Astrocyte of the hippocampus (primary cell): ENCODE measurements around the gene HS3ST2.

ENCODE experiments used
- DNase-seq: peaks from one replicate; pipeline ENCODE4 v3.0.0; 2011; ENCODE audit warnings: low read depth, low spot score

The HS3ST2 gene

GRCh38 chr16:22813948-22814710 is at the start of gene HS3ST2:
TSS of gene HS3ST2 (plus strand) at chr16:22814162. CDS start at chr16:22814611, 449 bp downstream.
- peak; percentile 29 for DNase-seq

GRCh38 chr16:22764662-22765327 is 49.2 kb upstream of the HS3ST2 start:
- no peak for DNase-seq

DNA sequence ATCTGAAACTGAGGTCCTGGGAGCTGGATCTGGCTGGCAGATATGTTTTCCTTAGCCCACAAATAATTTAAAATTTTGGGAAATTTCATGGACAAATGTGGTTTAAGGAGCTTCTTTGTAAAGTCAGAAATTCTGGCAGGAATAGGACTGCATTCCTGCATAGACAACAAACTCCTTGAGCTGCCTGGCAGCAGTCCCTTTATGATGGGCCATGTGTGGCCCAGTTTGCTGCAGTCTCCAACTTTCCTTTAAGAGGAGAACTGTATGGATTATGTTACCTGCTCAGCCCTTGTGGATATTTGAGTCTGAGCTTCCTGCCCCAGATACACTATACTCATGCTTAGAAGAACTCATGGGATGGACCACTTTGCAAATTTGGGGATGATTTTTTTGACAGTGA is 48.5 kb upstream of the HS3ST2 start:
- DNase-seq: peak; percentile 6

DNA sequence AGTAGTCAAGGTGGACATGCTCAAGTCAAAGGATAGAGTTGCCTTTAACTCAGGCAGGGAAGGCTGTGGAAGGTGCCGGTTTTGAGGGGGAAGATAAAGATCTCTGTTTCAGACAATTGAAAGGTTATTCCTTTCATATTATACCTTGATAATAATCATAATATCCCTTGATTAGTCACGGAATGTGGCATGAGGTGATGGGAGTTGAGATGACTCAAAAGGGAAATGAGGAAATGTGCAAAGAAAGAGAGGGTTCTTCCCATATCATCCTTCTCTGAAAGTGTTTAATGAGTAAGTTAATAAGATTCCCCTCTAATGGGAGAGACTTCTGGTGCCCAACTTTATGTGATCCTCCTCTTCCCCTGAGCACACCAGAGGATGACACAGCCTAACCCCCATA is 43.1 kb upstream of the HS3ST2 start:
- DNase-seq: no peak

DNA sequence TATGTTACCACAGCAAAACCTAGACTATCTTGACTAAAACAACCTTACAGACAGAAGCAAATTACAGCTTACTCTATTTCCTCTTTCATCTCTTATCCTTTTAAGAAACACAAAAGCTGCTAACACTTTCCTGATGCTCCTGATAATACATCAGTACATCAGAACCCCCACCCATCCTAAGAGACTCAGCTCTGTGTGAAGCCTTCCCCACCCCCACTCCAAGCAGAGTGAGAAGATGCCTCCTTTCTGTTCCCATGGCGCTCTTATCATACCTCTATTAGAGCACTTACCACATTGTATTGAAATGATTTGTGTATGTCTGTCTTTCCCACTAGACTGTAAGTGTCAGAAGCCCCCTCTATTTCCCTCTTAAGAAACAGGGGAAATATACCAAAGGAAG is 42.4 kb upstream of the HS3ST2 start:
- DNase-seq: no peak

- no peak for DNase-seq
Observed at GRCh38 chr16:22775220-22775922, 38.6 kb upstream of the HS3ST2 start.

GRCh38 chr16:22781480-22781879 is 32.5 kb upstream of the HS3ST2 start:
- DNase-seq: no peak

DNA sequence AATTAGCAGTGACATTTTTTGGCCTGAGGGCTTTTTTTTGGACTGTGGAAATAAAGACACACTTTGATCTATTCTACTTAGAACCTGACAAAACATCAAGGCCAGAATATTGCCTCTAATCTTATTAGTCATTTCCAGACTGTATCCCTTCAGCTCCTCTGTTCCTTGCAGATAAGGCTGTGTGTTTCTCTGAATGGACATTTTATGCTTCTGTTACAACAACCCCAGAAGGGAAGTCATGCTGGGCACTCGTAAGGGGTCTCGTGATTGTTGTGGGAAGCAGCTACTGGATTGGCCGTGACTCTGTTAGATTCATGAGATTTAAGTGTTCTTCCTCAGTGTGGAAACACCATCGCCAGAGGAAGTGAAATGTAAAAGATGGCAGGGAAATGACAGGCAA is 31.6 kb upstream of the HS3ST2 start:
- no peak for DNase-seq

GRCh38 chr16:22784690-22785214 is 29.2 kb upstream of the HS3ST2 start:
- DNase-seq: no peak

GRCh38 chr16:22785552-22785951 is 28.4 kb upstream of the HS3ST2 start:
- no peak for DNase-seq

DNA sequence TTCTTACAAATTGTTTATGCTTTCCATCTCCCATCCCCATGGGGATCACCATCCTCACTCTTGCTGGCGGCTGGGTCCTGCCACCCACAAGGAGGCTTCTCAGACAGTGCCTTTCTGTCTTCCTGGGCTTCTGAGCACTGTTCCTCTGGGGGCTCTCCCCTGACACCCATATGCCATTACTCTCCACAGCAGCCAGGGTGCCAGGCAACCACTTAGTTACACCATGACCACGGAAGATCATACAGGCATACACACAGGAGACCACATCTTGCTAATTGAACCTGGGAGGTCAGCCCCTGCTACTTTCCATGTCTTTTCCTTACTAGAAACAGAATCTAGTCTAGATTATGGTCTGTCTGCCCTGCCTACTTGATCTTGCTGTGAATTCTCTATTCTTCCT is 27.7 kb upstream of the HS3ST2 start:
- no peak for DNase-seq

- DNase-seq: no peak
Observed at GRCh38 chr16:22786691-22787090, 27.3 kb upstream of the HS3ST2 start.

GRCh38 chr16:22787466-22788192 is 26.3 kb upstream of the HS3ST2 start:
- DNase-seq: peak; percentile 26

DNA sequence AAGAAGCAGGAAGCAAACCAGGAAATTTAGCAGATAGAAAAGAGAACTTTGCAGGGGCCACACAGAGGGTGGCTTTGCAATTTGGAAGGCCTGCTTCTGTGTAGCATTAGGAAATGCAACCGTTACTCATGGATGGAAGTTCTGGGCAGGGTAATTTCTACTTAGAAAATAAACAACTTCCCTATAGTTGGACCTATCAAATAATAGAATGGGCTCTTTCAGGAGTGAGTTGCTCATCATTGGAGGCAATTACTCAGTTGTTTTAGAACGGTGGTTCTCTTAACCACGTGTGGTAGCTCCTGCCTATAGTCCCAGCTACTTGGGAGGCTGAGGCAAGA is 25.8 kb upstream of the HS3ST2 start:
- DNase-seq: no peak

DNA sequence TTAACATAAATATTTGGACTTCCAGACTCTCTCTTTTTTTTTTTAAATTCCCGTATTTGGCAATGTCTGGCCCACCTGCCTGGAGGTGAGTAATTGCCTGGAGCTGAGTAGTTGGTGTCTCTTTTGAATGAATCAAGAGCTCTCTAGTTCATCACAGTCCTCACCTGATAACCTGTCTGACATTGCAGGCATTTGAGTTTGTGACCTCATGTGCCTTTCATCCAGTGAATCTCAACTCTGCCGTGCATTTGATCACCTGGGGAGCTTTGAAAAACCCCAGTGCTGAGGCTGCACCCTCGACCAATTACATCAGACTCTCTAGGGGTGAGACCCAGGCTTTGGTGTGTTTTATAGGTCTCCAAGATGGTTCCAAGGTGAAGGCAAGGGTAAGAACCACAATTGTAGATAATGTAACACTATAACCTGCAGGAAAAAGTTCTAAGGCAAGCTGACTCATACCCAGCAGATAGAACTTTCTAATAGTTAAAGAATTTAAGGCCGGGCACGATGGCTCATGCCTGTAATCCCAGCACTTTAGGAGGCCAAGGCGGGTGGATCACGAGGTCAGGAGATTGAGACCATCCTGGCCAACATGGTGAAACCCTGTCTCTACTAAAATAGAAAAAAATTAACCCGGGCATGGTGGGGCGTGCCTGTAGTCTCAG is 24.5 kb upstream of the HS3ST2 start:
- no peak for DNase-seq

DNA sequence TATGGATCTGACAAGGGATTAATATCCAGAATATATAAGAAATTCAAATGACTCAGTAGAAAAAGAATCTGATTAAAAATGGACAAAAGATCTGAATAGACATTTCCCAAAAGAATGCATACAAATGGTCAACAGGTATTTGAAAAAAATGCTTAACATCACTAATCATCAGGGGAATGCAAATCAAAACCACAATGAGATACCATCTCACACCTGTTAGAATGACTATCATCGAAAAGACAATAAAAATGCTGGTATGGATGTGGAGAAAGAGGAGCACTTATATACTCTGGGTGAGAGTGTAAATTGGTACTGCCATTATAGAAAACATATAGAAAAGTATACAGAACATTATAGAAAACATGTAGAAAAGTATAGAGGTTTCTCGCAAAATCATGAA is 16.4 kb upstream of the HS3ST2 start:
- no peak for DNase-seq

GRCh38 chr16:22799113-22799512 is 14.8 kb upstream of the HS3ST2 start:
- DNase-seq: no peak

- DNase-seq: no peak
Observed at GRCh38 chr16:22804893-22805292, 9.1 kb upstream of the HS3ST2 start.

DNA sequence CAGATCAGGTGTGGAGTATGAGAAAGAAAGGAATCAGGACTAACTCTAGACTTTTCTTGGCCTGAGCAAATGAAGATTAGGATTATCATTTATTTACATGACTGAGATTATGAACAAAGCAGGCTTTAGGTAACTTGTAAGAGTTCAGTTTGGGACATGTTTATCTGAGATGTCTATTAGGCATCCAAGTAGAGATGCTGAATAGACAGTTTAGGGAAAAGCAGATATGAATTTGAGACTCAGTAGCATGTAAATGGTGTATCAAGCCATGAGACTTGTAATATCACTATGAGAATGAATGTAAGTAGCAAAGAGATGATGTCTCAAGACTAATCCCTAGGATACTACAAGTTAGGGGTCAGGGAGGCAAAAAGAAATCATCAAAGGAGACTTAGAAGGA is 8.6 kb upstream of the HS3ST2 start:
- DNase-seq: no peak

DNA sequence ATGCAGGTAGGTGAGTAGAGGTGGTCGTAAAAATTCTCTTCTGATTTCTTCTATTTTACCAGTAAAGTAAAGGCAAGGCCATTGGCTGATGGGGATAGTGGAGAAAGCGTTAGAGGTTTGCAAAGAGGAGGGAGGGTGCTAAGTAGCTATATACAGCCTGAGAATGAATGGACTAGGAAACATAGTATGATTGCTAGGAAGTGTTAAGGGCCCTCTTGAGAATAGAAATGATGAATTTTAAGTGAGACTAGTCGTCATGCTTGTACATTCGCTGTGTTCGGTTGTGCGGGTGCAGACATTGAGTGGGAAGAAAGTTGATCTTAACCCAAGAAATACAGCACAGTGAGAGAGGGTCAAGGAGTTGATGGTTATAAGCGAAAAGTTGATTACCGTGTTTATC is 7.2 kb upstream of the HS3ST2 start:
- no peak for DNase-seq

- no peak for DNase-seq
Observed at GRCh38 chr16:22810226-22810625, 3.7 kb upstream of the HS3ST2 start.
